DND-41 (cell line): ENCODE data around the gene METTL25.

ENCODE experiments used
- ATAC-seq: fragments of 200-7000 bp; cut with Tn5 transposase; 3 replicates; pipeline ENCODE4 v1.9.1; 2021; ENCODE audit warnings: low read depth; ENCODE audit not compliant: insufficient read depth
- DNase-seq: peaks from one replicate; pipeline ENCODE4 v3.0.0-alpha.2; 2020
- H2AFZ ChIP-seq: 2 replicates; pipeline ENCODE4 v1.6.0; 2012; ENCODE audit warnings: low read depth, low read length
- H3K27ac ChIP-seq: 2 replicates; pipeline ENCODE4 v1.5.1; 2012; ENCODE audit warnings: low read length, inconsistent platforms
- H3K27me3 ChIP-seq: fragments of 200-600 bp; sonication (generic); 2 replicates; pipeline ENCODE4 v1.6.0; 2012; ENCODE audit warnings: low read length, mild to moderate bottlenecking, inconsistent platforms; ENCODE audit not compliant: insufficient read depth, poor library complexity
- H3K36me3 ChIP-seq: 2 replicates; pipeline ENCODE4 v1.5.1; 2012; ENCODE audit warnings: low read length, inconsistent platforms; ENCODE audit not compliant: insufficient read depth
- H3K4me1 ChIP-seq: 2 replicates; pipeline ENCODE4 v1.5.1; 2012; ENCODE audit warnings: mild to moderate bottlenecking, low read length; ENCODE audit not compliant: insufficient read depth
- H3K4me2 ChIP-seq: 2 replicates; pipeline ENCODE4 v1.6.0; 2012; ENCODE audit warnings: mild to moderate bottlenecking, moderate library complexity, low read length, inconsistent platforms; ENCODE audit not compliant: insufficient read depth
- H3K4me3 ChIP-seq, 2 experiments: fragments of 200-600 bp in 1 of 2; shearing (Covaris generic) in 1 of 2; 2 replicates each; pipeline ENCODE4 v1.5.1; 2012 to 2016; ENCODE audit warnings: inconsistent platforms in 2 of 2, low read length in 2 of 2, mild to moderate bottlenecking in 2 of 2, low read depth in 1 of 2, moderate library complexity in 1 of 2
- H3K79me2 ChIP-seq: 2 replicates; pipeline ENCODE4 v1.6.0; 2012; ENCODE audit warnings: low read length, inconsistent platforms; ENCODE audit not compliant: insufficient read depth
- H3K9ac ChIP-seq: 2 replicates; pipeline ENCODE4 v1.6.0; 2012; ENCODE audit warnings: low read depth, mild to moderate bottlenecking, inconsistent platforms, low read length, moderate library complexity
- H3K9me3 ChIP-seq: 2 replicates; pipeline ENCODE4 v1.5.1; 2012; ENCODE audit warnings: low read length, moderate library complexity, mild to moderate bottlenecking, inconsistent platforms; ENCODE audit not compliant: insufficient read depth, severe bottlenecking
- H4K20me1 ChIP-seq: 2 replicates; pipeline ENCODE4 v1.6.0; 2012; ENCODE audit warnings: low read length; ENCODE audit not compliant: insufficient read depth
- EZH2 ChIP-seq: IDR thresholded peaks from 3 replicates; pipeline ENCODE4 v1.6.1; 2012; ENCODE audit warnings: borderline replicate concordance, low read depth, mild to moderate bottlenecking, moderate library complexity, low read length, inconsistent platforms; ENCODE audit not compliant: severe bottlenecking
- TF ChIP-seq, protein P1 (sequence below): IDR thresholded peaks from 2 replicates; pipeline ENCODE4 v1.5.1; 2012; ENCODE audit warnings: borderline replicate concordance, low read length, moderate library complexity, mild to moderate bottlenecking; ENCODE audit not compliant: poor library complexity, severe bottlenecking; ENCODE audit errors: extremely low read depth

METTL25 gene

DNA sequence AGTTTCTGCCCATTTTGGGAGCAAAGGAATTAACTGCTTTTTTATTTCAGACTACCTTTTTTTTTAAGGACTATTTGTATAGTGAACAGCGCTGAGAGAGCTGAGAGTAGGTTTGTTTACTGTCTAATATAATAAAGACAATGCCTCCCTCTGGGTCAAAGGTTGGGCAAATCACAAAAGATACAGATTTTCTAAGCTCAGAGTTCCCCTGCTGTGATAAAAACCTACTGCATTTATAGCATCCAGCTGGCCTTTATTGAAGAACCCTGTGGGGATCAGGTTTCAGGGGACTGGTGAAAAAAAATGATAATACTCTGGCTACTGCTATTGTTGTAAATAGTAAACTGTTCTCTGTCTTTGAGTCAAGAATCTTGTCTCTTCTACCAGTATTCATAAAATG, 28.8 kb upstream of the METTL25 start:
- Histone ChIP-seq H3K9me3 (no peaks in the 10 kb centered on the region), H3K36me3 (no peaks in the 10 kb centered on the region), H3K4me1 (no peaks in the 10 kb centered on the region), H3K4me3 (no peak overlapping the region), H3K9ac (no peak overlapping the region), H3K79me2 (no peaks in the 10 kb centered on the region), H4K20me1 (no peaks in the 10 kb centered on the region), H3K4me2 (no peak overlapping the region), H2AFZ (no peak overlapping the region), H3K27me3 (no peaks in the 10 kb centered on the region), H3K27ac (no peak overlapping the region)
- no peak for TF ChIP-seq EZH2
- TF ChIP-seq, protein P1, sequence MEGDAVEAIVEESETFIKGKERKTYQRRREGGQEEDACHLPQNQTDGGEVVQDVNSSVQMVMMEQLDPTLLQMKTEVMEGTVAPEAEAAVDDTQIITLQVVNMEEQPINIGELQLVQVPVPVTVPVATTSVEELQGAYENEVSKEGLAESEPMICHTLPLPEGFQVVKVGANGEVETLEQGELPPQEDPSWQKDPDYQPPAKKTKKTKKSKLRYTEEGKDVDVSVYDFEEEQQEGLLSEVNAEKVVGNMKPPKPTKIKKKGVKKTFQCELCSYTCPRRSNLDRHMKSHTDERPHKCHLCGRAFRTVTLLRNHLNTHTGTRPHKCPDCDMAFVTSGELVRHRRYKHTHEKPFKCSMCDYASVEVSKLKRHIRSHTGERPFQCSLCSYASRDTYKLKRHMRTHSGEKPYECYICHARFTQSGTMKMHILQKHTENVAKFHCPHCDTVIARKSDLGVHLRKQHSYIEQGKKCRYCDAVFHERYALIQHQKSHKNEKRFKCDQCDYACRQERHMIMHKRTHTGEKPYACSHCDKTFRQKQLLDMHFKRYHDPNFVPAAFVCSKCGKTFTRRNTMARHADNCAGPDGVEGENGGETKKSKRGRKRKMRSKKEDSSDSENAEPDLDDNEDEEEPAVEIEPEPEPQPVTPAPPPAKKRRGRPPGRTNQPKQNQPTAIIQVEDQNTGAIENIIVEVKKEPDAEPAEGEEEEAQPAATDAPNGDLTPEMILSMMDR = no peak
- ATAC-seq (no peak), DNase-seq (no peak)

DNA sequence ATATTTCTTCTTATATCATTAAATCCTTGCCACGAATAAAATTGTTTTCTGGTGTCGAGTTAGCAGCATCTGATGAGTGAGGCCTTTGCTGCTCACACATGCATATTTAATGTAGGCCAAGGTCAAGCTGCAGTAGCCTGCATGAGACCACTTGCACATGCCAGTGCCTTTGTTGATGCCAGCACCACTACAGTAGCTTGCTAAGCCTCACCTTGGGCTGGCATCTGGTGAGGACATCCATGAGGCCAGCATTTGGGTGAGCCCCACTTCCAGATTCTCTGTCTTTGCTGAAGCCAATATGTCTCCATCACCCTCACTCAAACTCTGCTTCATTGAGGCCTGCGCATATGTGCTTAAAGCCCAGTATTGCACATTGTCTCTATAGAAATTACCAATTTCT, 8.2 kb upstream of the METTL25 start:
- Histone ChIP-seq H3K79me2 (peaks cover 4% of the 10 kb centered on the region), H3K4me3 (no peak overlapping the region), H3K27me3 (no peaks in the 10 kb centered on the region), H3K27ac (no peak overlapping the region), H2AFZ (no peak overlapping the region), H3K4me2 (no peak overlapping the region), H3K9me3 (no peaks in the 10 kb centered on the region), H3K36me3 (peaks cover 37% of the 10 kb centered on the region), H4K20me1 (0 out of 2 replicates have a peak, but pooled peaks cover 4% of the 10 kb centered on the region), H3K4me1 (peaks cover 2% of the 10 kb centered on the region; the same call in 1 of the 2 replicates), H3K9ac (no peak overlapping the region)
- ATAC-seq = no peak; the same call in 2 of the 3 replicates
- TF ChIP-seq, protein P1 = no peak
- TF ChIP-seq EZH2 = no peak
- DNase-seq = no peak

DNA sequence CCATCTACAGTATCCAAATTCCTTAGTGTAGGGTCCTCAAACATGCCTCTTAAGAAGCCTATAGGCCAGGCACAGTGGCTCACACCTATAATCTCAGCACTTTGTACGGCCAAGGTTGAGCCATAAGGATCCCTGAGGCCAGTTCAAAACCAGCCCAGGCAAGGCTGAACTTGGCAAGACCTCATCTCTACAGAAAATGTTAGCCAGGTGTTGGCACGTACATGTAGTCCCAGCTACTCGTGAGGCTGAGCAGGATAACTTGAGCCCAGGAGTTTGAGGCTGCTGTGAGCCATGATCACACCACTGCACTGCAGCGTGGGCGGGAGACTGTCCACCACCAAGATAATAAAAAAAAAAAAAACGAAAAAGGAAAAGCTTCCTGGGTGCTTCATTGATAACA, 6.9 kb upstream of the METTL25 start:
- ATAC-seq (0 out of 3 replicates have a peak, but pooled peaks have one; percentile 40), DNase-seq (no peak)
- peaks cover 13% of the 10 kb centered on the region for H3K4me1 ChIP-seq
- H3K9me3 ChIP-seq = no peaks in the 10 kb centered on the region
- 0 out of 2 replicates have a peak, but pooled peaks cover 4% of the 10 kb centered on the region for H4K20me1 ChIP-seq
- TF ChIP-seq EZH2 = no peak
- TF ChIP-seq, protein P1 = no peak
- H2AFZ ChIP-seq = no peak overlapping the region
- H3K36me3 ChIP-seq = peaks cover 49% of the 10 kb centered on the region
- no peak overlapping the region for H3K4me3 ChIP-seq
- peaks cover 17% of the 10 kb centered on the region for H3K79me2 ChIP-seq
- no peak overlapping the region for H3K27ac ChIP-seq
- no peaks in the 10 kb centered on the region for H3K27me3 ChIP-seq
- no peak overlapping the region for H3K9ac ChIP-seq
- no peak overlapping the region for H3K4me2 ChIP-seq
